Measurements from ENCODE around the gene UBASH3B.

Gene UBASH3B

DNA sequence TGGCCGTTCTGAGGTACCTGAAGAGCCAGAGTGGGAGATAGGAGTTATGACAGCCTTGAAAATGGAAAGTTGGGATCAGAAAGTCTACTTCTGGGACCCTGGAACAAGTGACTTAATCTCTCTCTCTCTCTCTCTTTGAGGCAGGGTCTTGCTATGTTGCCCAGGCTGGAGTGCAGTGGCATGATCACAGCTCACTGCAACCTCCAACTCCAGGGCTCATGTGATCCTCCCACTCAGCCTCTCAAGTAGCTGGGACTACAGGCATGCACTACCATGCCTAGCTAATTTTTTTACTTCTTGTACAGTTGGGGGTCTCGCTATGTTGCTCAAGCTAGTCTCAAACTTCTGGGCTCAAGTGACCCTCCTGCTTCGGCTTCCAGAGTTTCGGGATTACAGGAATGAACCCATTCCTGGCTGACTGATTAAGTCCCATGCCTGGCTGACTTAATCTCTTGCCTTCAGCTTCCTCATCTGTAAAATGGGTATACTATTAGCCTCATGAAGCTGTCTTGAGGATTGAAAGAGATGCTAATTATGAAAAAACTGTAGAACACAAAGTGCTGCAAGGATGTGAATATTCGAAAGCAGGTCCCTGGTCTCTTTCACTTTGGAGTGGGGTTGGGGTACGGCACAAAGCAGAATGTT, 87.7 kb downstream of the UBASH3B start:
- TF ChIP-seq, protein P1, sequence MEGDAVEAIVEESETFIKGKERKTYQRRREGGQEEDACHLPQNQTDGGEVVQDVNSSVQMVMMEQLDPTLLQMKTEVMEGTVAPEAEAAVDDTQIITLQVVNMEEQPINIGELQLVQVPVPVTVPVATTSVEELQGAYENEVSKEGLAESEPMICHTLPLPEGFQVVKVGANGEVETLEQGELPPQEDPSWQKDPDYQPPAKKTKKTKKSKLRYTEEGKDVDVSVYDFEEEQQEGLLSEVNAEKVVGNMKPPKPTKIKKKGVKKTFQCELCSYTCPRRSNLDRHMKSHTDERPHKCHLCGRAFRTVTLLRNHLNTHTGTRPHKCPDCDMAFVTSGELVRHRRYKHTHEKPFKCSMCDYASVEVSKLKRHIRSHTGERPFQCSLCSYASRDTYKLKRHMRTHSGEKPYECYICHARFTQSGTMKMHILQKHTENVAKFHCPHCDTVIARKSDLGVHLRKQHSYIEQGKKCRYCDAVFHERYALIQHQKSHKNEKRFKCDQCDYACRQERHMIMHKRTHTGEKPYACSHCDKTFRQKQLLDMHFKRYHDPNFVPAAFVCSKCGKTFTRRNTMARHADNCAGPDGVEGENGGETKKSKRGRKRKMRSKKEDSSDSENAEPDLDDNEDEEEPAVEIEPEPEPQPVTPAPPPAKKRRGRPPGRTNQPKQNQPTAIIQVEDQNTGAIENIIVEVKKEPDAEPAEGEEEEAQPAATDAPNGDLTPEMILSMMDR (IDR thresholded peaks at IDR 0.05; ENCODE audit: control insufficient read depth, extremely low read depth, insufficient read depth) = no peak
- no peak overlapping the region for H3K4me3 ChIP-seq (ENCODE audit: low read depth, low read length)
- DNase-seq (ENCODE audit: low read depth) = no peak

DNA sequence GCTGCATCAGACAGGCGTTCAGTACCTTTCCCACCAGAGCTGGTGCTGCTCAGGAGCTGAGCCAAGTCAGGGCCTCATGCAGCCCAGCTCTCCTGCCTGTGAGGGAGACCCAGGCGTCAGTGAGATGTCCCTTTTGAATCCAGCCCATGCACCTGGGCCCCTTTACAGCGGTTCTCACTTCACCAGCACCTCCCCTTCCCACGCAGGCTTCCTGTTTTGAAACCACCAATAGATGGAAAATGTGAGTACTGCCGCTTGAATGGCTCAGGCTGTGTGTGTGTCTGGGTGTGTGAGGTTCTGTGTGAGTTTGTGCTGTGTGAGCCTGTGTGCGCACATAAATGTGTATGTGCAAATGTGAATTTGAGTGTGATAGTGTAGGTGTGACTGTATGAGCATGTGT, 88.4 kb downstream of the UBASH3B start:
- H3K4me3 ChIP-seq (ENCODE audit: low read depth, low read length) = no peak overlapping the region
- TF ChIP-seq, protein P1 (IDR thresholded peaks at IDR 0.05; ENCODE audit: control insufficient read depth, extremely low read depth, insufficient read depth) = no peak
- DNase-seq (ENCODE audit: low read depth) = no peak

DNA sequence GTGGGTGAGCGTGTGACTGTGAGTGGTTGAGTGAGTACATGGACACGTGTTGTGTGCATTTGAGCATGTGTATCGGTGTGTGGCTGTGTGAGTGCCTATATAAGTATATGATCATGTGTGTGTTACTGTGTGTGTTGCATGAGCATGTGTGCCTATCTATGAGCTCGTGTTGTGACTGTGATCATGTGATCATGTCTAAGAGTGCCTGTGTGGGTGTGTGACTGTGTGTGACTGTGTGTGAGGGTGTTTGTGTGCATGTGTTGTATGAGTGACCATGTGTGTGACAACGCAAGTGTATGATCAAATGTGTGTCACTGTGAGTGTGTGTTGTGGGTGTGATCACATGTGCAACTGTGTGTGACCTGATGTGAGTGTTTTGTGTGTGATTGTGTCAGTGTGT, 88.8 kb downstream of the UBASH3B start:
- TF ChIP-seq, protein P1 (IDR thresholded peaks at IDR 0.05; ENCODE audit: control insufficient read depth, extremely low read depth, insufficient read depth) = no peak
- H3K4me3 ChIP-seq (ENCODE audit: low read depth, low read length) = no peak overlapping the region
- DNase-seq (ENCODE audit: low read depth) = no peak

DNA sequence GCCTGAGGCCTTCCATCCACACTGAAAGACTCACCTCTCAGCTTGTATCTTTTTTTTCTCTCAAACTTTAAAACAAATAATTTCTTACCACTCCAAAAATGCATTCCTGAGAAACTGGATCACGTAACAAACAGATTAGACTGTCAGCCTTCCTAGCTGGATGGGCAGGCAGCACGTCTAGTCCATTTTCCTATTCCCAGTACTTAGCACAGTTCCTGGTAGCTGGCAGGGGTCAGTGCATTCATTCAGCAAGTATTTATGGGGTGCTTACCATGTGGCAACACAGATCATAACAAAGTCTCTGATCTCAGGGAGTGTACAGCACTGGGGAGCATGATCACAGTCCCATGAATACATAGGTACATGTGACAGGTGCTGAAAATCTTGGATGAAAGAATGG, 89.6 kb downstream of the UBASH3B start:
- TF ChIP-seq, protein P1 (IDR thresholded peaks at IDR 0.05; ENCODE audit: control insufficient read depth, extremely low read depth, insufficient read depth) = no peak
- DNase-seq (ENCODE audit: low read depth) = no peak
- no peak overlapping the region for H3K4me3 ChIP-seq (ENCODE audit: low read depth, low read length)

DNA sequence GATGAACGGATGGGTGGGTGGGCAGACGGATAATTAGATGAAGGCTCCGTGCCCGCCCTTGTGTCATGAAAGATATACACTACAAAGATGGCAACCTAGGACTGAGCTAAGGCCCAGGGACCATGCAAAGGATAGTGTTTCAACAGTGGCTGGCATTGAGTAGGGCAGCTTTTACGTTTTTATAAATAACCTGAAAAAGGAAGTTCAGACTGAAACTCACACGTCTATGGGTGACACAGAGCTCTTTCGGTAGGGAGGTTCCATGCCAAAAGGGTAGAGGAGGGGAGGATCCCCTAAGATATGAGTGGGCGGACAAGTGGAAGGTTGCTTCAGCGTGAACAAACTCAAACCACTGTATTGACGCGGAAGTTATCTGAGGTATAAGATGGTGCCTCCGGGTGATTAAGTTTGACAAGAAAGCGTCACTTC, 90.5 kb downstream of the UBASH3B start:
- TF ChIP-seq, protein P1 (IDR thresholded peaks at IDR 0.05; ENCODE audit: control insufficient read depth, extremely low read depth, insufficient read depth) = no peak
- no peak for DNase-seq (ENCODE audit: low read depth)
- H3K4me3 ChIP-seq (ENCODE audit: low read depth, low read length) = no peak overlapping the region

DNA sequence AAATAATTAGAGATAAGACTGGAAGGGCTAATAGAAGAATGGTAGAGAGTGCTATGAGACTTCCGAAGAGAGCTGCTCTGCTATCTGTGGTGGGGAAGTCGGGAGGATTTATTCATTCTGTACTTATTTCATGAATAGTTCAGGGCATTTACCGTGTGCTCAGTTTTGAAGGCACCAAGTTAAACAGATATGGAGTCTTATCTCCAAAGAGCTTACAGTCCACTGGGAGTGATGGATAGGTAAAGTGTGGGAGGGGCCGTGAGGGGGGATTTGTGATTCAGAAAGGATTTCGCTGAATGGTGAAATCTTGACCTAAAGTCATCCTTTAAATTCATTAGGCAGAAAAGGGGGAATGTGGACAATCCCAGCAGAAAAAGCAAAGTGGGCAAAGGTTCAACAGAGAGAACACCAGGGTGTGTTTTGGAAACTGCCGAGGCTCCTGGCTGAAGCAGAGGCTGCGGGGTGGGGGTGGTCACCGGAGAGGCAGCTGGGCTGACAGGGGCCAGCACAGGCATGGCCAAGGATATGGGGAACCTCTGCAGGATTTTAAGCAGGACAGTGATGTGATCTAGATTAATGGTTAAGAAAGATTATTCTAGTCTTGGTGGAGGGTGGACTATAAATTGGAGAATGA, 91.2 kb downstream of the UBASH3B start:
- H3K4me3 ChIP-seq (ENCODE audit: low read depth, low read length) = no peak overlapping the region
- DNase-seq (ENCODE audit: low read depth) = no peak
- TF ChIP-seq, protein P1 (IDR thresholded peaks at IDR 0.05; ENCODE audit: control insufficient read depth, extremely low read depth, insufficient read depth) = no peak
